ENCODE measurements around the gene DFFB. TPM values are rescaled to one million over a fixed set of nuclear protein-coding genes. Genes with fewer than 3 reads are reported as not detected.

DFFB gene
- total and polyA plus RNA-seq, 2 of the 4 experiments (the other 2 are of a cell fraction): 6.5 to 7.3 TPM

DNA sequence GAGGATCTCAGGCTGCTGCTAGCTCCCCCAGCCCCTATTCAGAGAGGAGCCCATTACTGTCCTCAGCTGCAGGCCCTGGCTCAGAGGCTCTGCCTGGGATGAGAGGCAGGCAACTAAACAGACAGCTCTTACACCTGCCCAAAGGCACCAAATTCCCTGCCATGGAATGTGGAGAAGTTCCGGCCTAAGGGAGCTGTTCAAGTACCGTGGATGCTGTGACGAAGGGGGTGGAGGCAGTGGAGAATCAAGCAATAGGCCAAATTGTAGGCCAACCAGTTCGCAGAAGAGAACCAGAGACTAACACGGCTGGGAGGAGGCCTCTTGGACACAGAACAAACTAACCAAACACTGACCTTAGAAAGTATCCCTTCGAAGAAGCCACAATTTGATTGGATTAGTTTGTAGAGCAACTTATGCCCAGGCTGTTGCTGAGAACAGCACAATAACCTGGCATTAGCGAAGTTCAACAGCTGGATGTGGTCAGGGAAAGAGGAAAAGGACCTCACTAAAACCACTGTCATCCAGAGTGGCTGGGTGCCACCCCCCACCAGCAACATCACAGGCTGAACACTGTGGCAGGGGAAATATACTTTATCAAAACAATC lies 39.2 kb downstream of the DFFB start:
- no peak for DNase-seq

More for the DNA sequence above, 39.2 kb downstream of the DFFB start:
- no peaks in the 10 kb centered on the region for H3K27me3 ChIP-seq (ENCODE audit: control insufficient read depth, insufficient read depth, low read length)
- intact Hi-C loops (cut with micrococcal nuclease) (no loop called here), dilution Hi-C loops (cut with HindIII; ENCODE audit: low sequenced_read_pairs, unreplicated experiment) (no loop called here), in situ Hi-C loops (cut with MboI; ENCODE audit: low sequenced_read_pairs) (no loop called here)
- peak overlapping the region; percentile 78 for H4K91ac ChIP-seq (ENCODE audit: insufficient read depth, low read depth, low read length)
- TF ChIP-seq, protein P1, sequence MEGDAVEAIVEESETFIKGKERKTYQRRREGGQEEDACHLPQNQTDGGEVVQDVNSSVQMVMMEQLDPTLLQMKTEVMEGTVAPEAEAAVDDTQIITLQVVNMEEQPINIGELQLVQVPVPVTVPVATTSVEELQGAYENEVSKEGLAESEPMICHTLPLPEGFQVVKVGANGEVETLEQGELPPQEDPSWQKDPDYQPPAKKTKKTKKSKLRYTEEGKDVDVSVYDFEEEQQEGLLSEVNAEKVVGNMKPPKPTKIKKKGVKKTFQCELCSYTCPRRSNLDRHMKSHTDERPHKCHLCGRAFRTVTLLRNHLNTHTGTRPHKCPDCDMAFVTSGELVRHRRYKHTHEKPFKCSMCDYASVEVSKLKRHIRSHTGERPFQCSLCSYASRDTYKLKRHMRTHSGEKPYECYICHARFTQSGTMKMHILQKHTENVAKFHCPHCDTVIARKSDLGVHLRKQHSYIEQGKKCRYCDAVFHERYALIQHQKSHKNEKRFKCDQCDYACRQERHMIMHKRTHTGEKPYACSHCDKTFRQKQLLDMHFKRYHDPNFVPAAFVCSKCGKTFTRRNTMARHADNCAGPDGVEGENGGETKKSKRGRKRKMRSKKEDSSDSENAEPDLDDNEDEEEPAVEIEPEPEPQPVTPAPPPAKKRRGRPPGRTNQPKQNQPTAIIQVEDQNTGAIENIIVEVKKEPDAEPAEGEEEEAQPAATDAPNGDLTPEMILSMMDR (conservative IDR thresholded peaks at IDR 0.05; ENCODE audit: low read depth, low read length): no peak
- TF ChIP-seq RFX5 (IDR thresholded peaks at IDR 0.05; ENCODE audit: low read depth, low read length) (no peak), SMC3 (IDR thresholded peaks at IDR 0.05; ENCODE audit: low read depth, low read length) (no peak), POLR2A (IDR thresholded peaks at IDR 0.05; ENCODE audit: low read depth, low read length) (no peak), CHD1 (IDR thresholded peaks at IDR 0.05; ENCODE audit: low read depth, low read length) (no peak), NFE2L2 (IDR thresholded peaks at IDR 0.05; ENCODE audit: low read depth, low read length) (no peak), MXI1 (IDR thresholded peaks at IDR 0.05; ENCODE audit: borderline replicate concordance, low read depth, low read length) (no peak), MAFK (IDR thresholded peaks at IDR 0.05; ENCODE audit: low read depth, low read length) (no peak), RCOR1 (IDR thresholded peaks at IDR 0.05; ENCODE audit: insufficient replicate concordance, low read length) (no peak), FOS (IDR thresholded peaks at IDR 0.05; ENCODE audit: low read depth, low read length) (no peak), MAZ (IDR thresholded peaks at IDR 0.05; ENCODE audit: borderline replicate concordance, low read depth, low read length) (no peak), BHLHE40 (IDR thresholded peaks at IDR 0.05; ENCODE audit: low read depth, low read length) (no peak), USF2 (IDR thresholded peaks at IDR 0.05; ENCODE audit: low read depth, low read length) (no peak), ELK1 (IDR thresholded peaks at IDR 0.05; ENCODE audit: borderline replicate concordance, low read depth, low read length) (no peak)
- H2BK20ac ChIP-seq (ENCODE audit: low read depth, low read length): no peak overlapping the region; the same call in 1 of the 2 replicates
- no peak overlapping the region for H3K4me2 ChIP-seq (ENCODE audit: low read depth, low read length)
- no CpG with 5 or more reads among the region's 7 CpGs for WGBS, 2 experiments (ENCODE audit: extremely low coverage in 2 of 2, insufficient read length in 1 of 2)
- H2BK15ac ChIP-seq (ENCODE audit: low read depth, low read length): 0 out of 3 replicates have a peak overlapping the region, but pooled peaks have one; percentile 12
- H3K14ac ChIP-seq (replicated peaks; ENCODE audit: low read depth, low read length): no peak overlapping the region
- H3K4ac ChIP-seq (ENCODE audit: low read depth, low read length): peak overlapping the region; percentile 66
- peak overlapping the region; percentile 68; the same call in 1 of the 2 replicates for H2AK5ac ChIP-seq (ENCODE audit: low read depth, low read length)
- no peak for ATAC-seq (ENCODE audit: low read depth)
- no peak overlapping the region; the same call in 1 of the 2 replicates for H3K23ac ChIP-seq (ENCODE audit: low read depth, low read length)
- ChIA-PET CTCF (no interaction called here), POLR2A (ENCODE audit: unreplicated experiment) (no interaction called here)
- H3K79me1 ChIP-seq (ENCODE audit: low read depth in 1 of 2, low read length in 2 of 2): peaks cover 9 to 38% of the 10 kb centered on the region in 2 experiments; a peak in 3 of 4 replicates
- H2AFZ ChIP-seq (replicated peaks; ENCODE audit: low read length, poor library complexity): no peak overlapping the region
- H2BK120ac ChIP-seq (ENCODE audit: low read depth, low read length): peak overlapping the region; percentile 62
- no peak overlapping the region for H2AK9ac ChIP-seq (replicated peaks; ENCODE audit: low read depth, low read length, poor library complexity)
- H4K8ac ChIP-seq (ENCODE audit: low read depth in 2 of 2, low read length in 2 of 2): peak overlapping the region in 1 of 2 experiments; percentile 49; a peak in 1 of 4 replicates
- H4K5ac ChIP-seq (ENCODE audit: low read depth, low read length): 0 out of 2 replicates have a peak overlapping the region, but pooled peaks have one; percentile 80
- no TSS peak for BruUV-seq (replicated peaks)
- peaks cover 7% of the 10 kb centered on the region for H3K36me3 ChIP-seq (ENCODE audit: control insufficient read depth, insufficient read depth, low read length)
- peaks cover 22% of the 10 kb centered on the region for H4K20me1 ChIP-seq (ENCODE audit: insufficient read depth, low read length)
- peaks cover 9% of the 10 kb centered on the region; the same call in 1 of the 2 replicates for H3K9me1 ChIP-seq (ENCODE audit: insufficient read depth, low read length)
- H3K4me1 ChIP-seq (ENCODE audit: control insufficient read depth, insufficient read depth, low read length): peaks cover 14% of the 10 kb centered on the region
- peak overlapping the region; percentile 41; the same call in 1 of the 2 replicates for H3K27ac ChIP-seq (ENCODE audit: insufficient read depth, low read length)
- H3K56ac ChIP-seq (ENCODE audit: extremely low read depth, insufficient read depth, low read length): no peak overlapping the region
- no peak overlapping the region for H3K9ac ChIP-seq (ENCODE audit: low read depth, low read length)
- H3K4me3 ChIP-seq (ENCODE audit: insufficient read depth, low read depth, low read length): no peak overlapping the region
- no peak overlapping the region for H3K18ac ChIP-seq (ENCODE audit: low read depth, low read length)
- H2BK5ac ChIP-seq (ENCODE audit: low read depth, low read length, poor library complexity, severe bottlenecking): peak overlapping the region; percentile 40
- H3K9me3 ChIP-seq (ENCODE audit: control insufficient read depth, insufficient read depth, low read length): no peaks in the 10 kb centered on the region
